Measurements from ENCODE around the gene APOBEC3H.
A peak's percentile ranks its signal among the peaks of the same experiment; 100 is the strongest.

Gene APOBEC3H

GRCh38 chr22:39081016-39081415 is 16.0 kb upstream of the APOBEC3H start:
- DNase-seq (ENCODE audit: low read depth in 2 of 2, low spot score in 1 of 2) = no peak

GRCh38 chr22:39081598-39081997 is 15.4 kb upstream of the APOBEC3H start:
- DNase-seq (ENCODE audit: low read depth in 2 of 2, low spot score in 1 of 2) = no peak

GRCh38 chr22:39083212-39084165 is 13.6 kb upstream of the APOBEC3H start:
- DNase-seq (ENCODE audit: low read depth in 2 of 2, low spot score in 1 of 2) = no peak

GRCh38 chr22:39084666-39085065 is 12.4 kb upstream of the APOBEC3H start:
- DNase-seq (ENCODE audit: low read depth in 2 of 2, low spot score in 1 of 2) = no peak

- DNase-seq (ENCODE audit: low read depth in 2 of 2, low spot score in 1 of 2) = no peak
These were observed 9.9 kb upstream of the APOBEC3H start for GRCh38 chr22:39087098-39087497.

- no peak for DNase-seq (ENCODE audit: low read depth in 2 of 2, low spot score in 1 of 2)
These were observed 9.0 kb upstream of the APOBEC3H start for GRCh38 chr22:39087881-39088684.

- DNase-seq (ENCODE audit: low read depth in 2 of 2, low spot score in 1 of 2) = no peak
These were observed 8.4 kb upstream of the APOBEC3H start for GRCh38 chr22:39088685-39089032.

GRCh38 chr22:39089928-39090327 is 7.1 kb upstream of the APOBEC3H start:
- no peak for DNase-seq (ENCODE audit: low read depth in 2 of 2, low spot score in 1 of 2)

- DNase-seq (ENCODE audit: low read depth in 2 of 2, low spot score in 1 of 2) = peak; percentile 56 to 81
These were observed 6.5 kb upstream of the APOBEC3H start for GRCh38 chr22:39090426-39091064.

- no peak for DNase-seq (ENCODE audit: low read depth in 2 of 2, low spot score in 1 of 2)
These were observed 5.6 kb upstream of the APOBEC3H start for GRCh38 chr22:39091126-39092081.

GRCh38 chr22:39092111-39092862 is 4.8 kb upstream of the APOBEC3H start:
- DNase-seq (ENCODE audit: low read depth in 2 of 2, low spot score in 1 of 2) = no peak

GRCh38 chr22:39094717-39095389 is 2.2 kb upstream of the APOBEC3H start:
- DNase-seq (ENCODE audit: low read depth in 2 of 2, low spot score in 1 of 2) = no peak

- DNase-seq (ENCODE audit: low read depth in 2 of 2, low spot score in 1 of 2) = no peak
These were observed 1.1 kb upstream of the APOBEC3H start for GRCh38 chr22:39095971-39096370.

GRCh38 chr22:39098026-39098425 is 982 bp downstream of the APOBEC3H start:
- no peak for DNase-seq (ENCODE audit: low read depth in 2 of 2, low spot score in 1 of 2)

- no peak for DNase-seq (ENCODE audit: low read depth in 2 of 2, low spot score in 1 of 2)
These were observed 1.5 kb downstream of the APOBEC3H start for GRCh38 chr22:39098576-39098975.

- no peak for DNase-seq (ENCODE audit: low read depth in 2 of 2, low spot score in 1 of 2)
These were observed 4.2 kb downstream of the APOBEC3H start for GRCh38 chr22:39101226-39101625.

- DNase-seq (ENCODE audit: low read depth in 2 of 2, low spot score in 1 of 2) = no peak
These were observed 6.4 kb downstream of the APOBEC3H start for GRCh38 chr22:39103431-39103830.

- DNase-seq (ENCODE audit: low read depth in 2 of 2, low spot score in 1 of 2) = no peak
These were observed 9.3 kb downstream of the APOBEC3H start for GRCh38 chr22:39106326-39106725.

GRCh38 chr22:39108487-39108886 is 11.4 kb downstream of the APOBEC3H start:
- DNase-seq (ENCODE audit: low read depth in 2 of 2, low spot score in 1 of 2) = no peak
